Uterus (tissue), 2 donors: ENCODE measurements around the gene MAP1S.

Experiments used
- CTCF ChIP-seq, 4 experiments: fragments of 200-600 bp in 2 of 4; fragments of 450-650 bp in 2 of 4; sonication (generic) in 2 of 4; IDR thresholded peaks; one replicate each; pipeline ENCODE4 v1.5.1; 2016 to 2019; ENCODE audit warnings: antibody characterized with exemption in 4 of 4, mild to moderate bottlenecking in 2 of 4, moderate library complexity in 1 of 4
- POLR2A ChIP-seq, 2 donors: fragments of 450-650 bp; IDR thresholded peaks; one replicate each; pipeline ENCODE4 v1.6.1; 2016; ENCODE audit warnings: antibody characterized with exemption in 2 of 2, mild to moderate bottlenecking in 1 of 2, moderate library complexity in 1 of 2

GRCh38 chr19:17747205-17748098, 28.2 kb downstream of the MAP1S start:
- TF ChIP-seq POLR2A (IDR thresholded peaks at IDR 0.05), result no peak
- no peak for TF ChIP-seq CTCF (IDR thresholded peaks at IDR 0.05)
